IMR-90 (cell line): Measurements from ENCODE around the gene SALL4. TPM values are rescaled to one million over a fixed set of nuclear protein-coding genes. Genes with fewer than 3 reads are reported as not detected.

Source experiments
- ATAC-seq: fragments of 200-7000 bp; cut with Tn5 transposase; 2 replicates; pipeline ENCODE4 v1.9.1; 2020; ENCODE audit warnings: low read depth, mild to moderate bottlenecking, moderate library complexity
- BruUV-seq: library from RNA; stranded (reverse); fragments of 400-500 nt; replicated peaks from 2 replicates; lab custom pipeline; 2021; lab: Mats Ljungman, UMichigan
- CTCF ChIA-PET: fragments of 300-600 bp; formaldehyde crosslinking; extraction: SDS; loops from one replicate; lab custom pipeline; 2021; ENCODE audit warnings: antibody characterized with exemption; lab: Yijun Ruan, JAX
- POLR2A ChIA-PET: fragments of 300-600 bp; sonication (Branson Sonifier 250); formaldehyde crosslinking; loops from one replicate; lab custom pipeline; 2022; ENCODE audit warnings: antibody characterized with exemption; ENCODE audit not compliant: unreplicated experiment; lab: Charles Lee
- DNase-seq: peaks from one replicate; pipeline ENCODE4 v3.0.0; 2013
- H2AFZ ChIP-seq: replicated peaks from 2 replicates; pipeline ENCODE3; 2013; ENCODE audit warnings: low read length, mild to moderate bottlenecking; ENCODE audit not compliant: poor library complexity
- H2AK5ac ChIP-seq: 2 replicates; pipeline ENCODE4 v1.6.1; 2013; ENCODE audit warnings: low read depth, low read length, inconsistent platforms
- H2AK9ac ChIP-seq: replicated peaks from 2 replicates; pipeline ENCODE3; 2013; ENCODE audit warnings: mild to moderate bottlenecking, low read depth, low read length, moderate library complexity; ENCODE audit not compliant: poor library complexity
- H2BK120ac ChIP-seq: 2 replicates; pipeline ENCODE4 v1.6.1; 2013; ENCODE audit warnings: low read depth, low read length, inconsistent platforms
- H2BK15ac ChIP-seq: 3 replicates; pipeline ENCODE4 v1.6.1; 2013; ENCODE audit warnings: low read depth, low read length, inconsistent platforms
- H2BK20ac ChIP-seq: 2 replicates; pipeline ENCODE4 v1.6.1; 2013; ENCODE audit warnings: low read depth, mild to moderate bottlenecking, inconsistent platforms, low read length, moderate library complexity
- H2BK5ac ChIP-seq: 2 replicates; pipeline ENCODE4 v1.6.1; 2013; ENCODE audit warnings: mild to moderate bottlenecking, low read depth, low read length, inconsistent platforms; ENCODE audit not compliant: poor library complexity, severe bottlenecking
- H3K14ac ChIP-seq: replicated peaks from 2 replicates; pipeline ENCODE4 v1.6.1; 2013; ENCODE audit warnings: low read depth, low read length, inconsistent platforms
- H3K18ac ChIP-seq: 2 replicates; pipeline ENCODE4 v1.6.1; 2013; ENCODE audit warnings: low read depth, low read length, control low read depth
- H3K23ac ChIP-seq: 2 replicates; pipeline ENCODE4 v1.6.1; 2013; ENCODE audit warnings: low read depth, low read length, inconsistent platforms
- H3K27ac ChIP-seq: 2 replicates; pipeline ENCODE4 v1.5.1; 2013; ENCODE audit warnings: mild to moderate bottlenecking, control low read depth, low read length; ENCODE audit not compliant: insufficient read depth
- H3K27me3 ChIP-seq: 2 replicates; pipeline ENCODE4 v1.6.1; 2013; ENCODE audit warnings: low read length; ENCODE audit not compliant: control insufficient read depth, insufficient read depth
- H3K36me3 ChIP-seq: 2 replicates; pipeline ENCODE4 v1.6.1; 2013; ENCODE audit warnings: low read length, mixed read lengths; ENCODE audit not compliant: control insufficient read depth, insufficient read depth
- H3K4ac ChIP-seq: 2 replicates; pipeline ENCODE4 v1.6.1; 2013; ENCODE audit warnings: low read depth, low read length, inconsistent platforms
- H3K4me1 ChIP-seq: 2 replicates; pipeline ENCODE4 v1.6.1; 2013; ENCODE audit warnings: low read length, mixed read lengths; ENCODE audit not compliant: control insufficient read depth, insufficient read depth
- H3K4me2 ChIP-seq: 2 replicates; pipeline ENCODE4 v1.6.1; 2013; ENCODE audit warnings: low read depth, mild to moderate bottlenecking, control low read depth, low read length, moderate library complexity
- H3K4me3 ChIP-seq: 2 replicates; pipeline ENCODE4 v1.5.1; 2013; ENCODE audit warnings: low read depth, mild to moderate bottlenecking, control low read depth, low read length, moderate library complexity; ENCODE audit not compliant: insufficient read depth
- H3K56ac ChIP-seq: 2 replicates; pipeline ENCODE4 v1.6.1; 2013; ENCODE audit warnings: low read length, inconsistent platforms; ENCODE audit not compliant: insufficient read depth; ENCODE audit errors: extremely low read depth
- H3K79me1 ChIP-seq, 2 experiments: 2 replicates each; pipeline ENCODE4 v1.6.1; 2013; ENCODE audit warnings: low read length in 2 of 2, inconsistent platforms in 1 of 2, low read depth in 1 of 2
- H3K9ac ChIP-seq: 2 replicates; pipeline ENCODE4 v1.6.1; 2013; ENCODE audit warnings: low read depth, low read length, control low read depth
- H3K9me1 ChIP-seq: 2 replicates; pipeline ENCODE4 v1.6.1; 2013; ENCODE audit warnings: low read length, inconsistent platforms; ENCODE audit not compliant: insufficient read depth
- H3K9me3 ChIP-seq: 2 replicates; pipeline ENCODE4 v1.6.1; 2013; ENCODE audit warnings: low read length; ENCODE audit not compliant: control insufficient read depth, insufficient read depth
- H4K20me1 ChIP-seq: 2 replicates; pipeline ENCODE4 v1.6.1; 2013; ENCODE audit warnings: low read length, inconsistent platforms; ENCODE audit not compliant: insufficient read depth
- H4K5ac ChIP-seq: 2 replicates; pipeline ENCODE4 v1.6.1; 2013; ENCODE audit warnings: mild to moderate bottlenecking, low read depth, low read length, control low read depth
- H4K8ac ChIP-seq, 2 experiments: 2 replicates each; pipeline ENCODE4 v1.6.1; 2013; ENCODE audit warnings: low read depth in 2 of 2, low read length in 2 of 2, control low read depth in 1 of 2, inconsistent platforms in 1 of 2
- H4K91ac ChIP-seq: 2 replicates; pipeline ENCODE4 v1.6.1; 2013; ENCODE audit warnings: low read depth, low read length, inconsistent platforms; ENCODE audit not compliant: insufficient read depth
- CEBPB ChIP-seq: IDR thresholded peaks from 2 replicates; pipeline ENCODE4 v1.6.1; 2012; ENCODE audit warnings: low read depth, low read length, improper control_type of control experiment
- CHD1 ChIP-seq: IDR thresholded peaks from 2 replicates; pipeline ENCODE4 v1.6.1; 2012; ENCODE audit warnings: low read depth, low read length, improper control_type of control experiment
- MAFK ChIP-seq: IDR thresholded peaks from 2 replicates; pipeline ENCODE4 v1.6.1; 2012; ENCODE audit warnings: low read depth, low read length, improper control_type of control experiment
- MXI1 ChIP-seq: IDR thresholded peaks from 2 replicates; pipeline ENCODE4 v1.6.1; 2012; ENCODE audit warnings: low read depth, mild to moderate bottlenecking, low read length, moderate library complexity, borderline replicate concordance
- NFE2L2 ChIP-seq: fragments of 150-350 bp; IDR thresholded peaks from 2 replicates; pipeline ENCODE4 v1.6.1; 2016; ENCODE audit warnings: low read depth, mild to moderate bottlenecking, low read length
- POLR2A ChIP-seq: IDR thresholded peaks from 2 replicates; pipeline ENCODE4 v1.6.1; 2012; ENCODE audit warnings: mild to moderate bottlenecking, low read depth, low read length
- RAD21 ChIP-seq: IDR thresholded peaks from 2 replicates; pipeline ENCODE4 v1.6.1; 2012; ENCODE audit warnings: low read length, improper control_type of control experiment
- RFX5 ChIP-seq: IDR thresholded peaks from 2 replicates; pipeline ENCODE4 v1.8.0; 2012; ENCODE audit warnings: low read depth, mild to moderate bottlenecking, low read length, moderate library complexity
- SMC3 ChIP-seq: fragments of 150-350 bp; IDR thresholded peaks from 2 replicates; pipeline ENCODE4 v1.6.1; 2016; ENCODE audit warnings: low read depth, mild to moderate bottlenecking, antibody characterized with exemption, low read length, moderate library complexity
- USF2 ChIP-seq: fragments of 150-350 bp; IDR thresholded peaks from 2 replicates; pipeline ENCODE4 v1.6.1; 2017; ENCODE audit warnings: mild to moderate bottlenecking, antibody characterized with exemption, low read length, low read depth
- WGBS, 2 experiments: methylation state at CpG; one replicate each; pipeline versions ENCODE4 v1.1.5 to v1.1.7; 2013; ENCODE audit warnings: missing lambda C conversion rate in 2 of 2; ENCODE audit not compliant: insufficient read length in 1 of 2; ENCODE audit errors: extremely low coverage in 2 of 2; 5-methylcytosine and 5-hydroxymethylcytosine counted together
- dilution Hi-C: fragments of 300-500 bp; cut with HindIII; formaldehyde crosslinking; loops from one replicate; pipeline ENCODE4 v1.14.3; 2018; ENCODE audit warnings: low sequenced_read_pairs; ENCODE audit not compliant: unreplicated experiment
- in situ Hi-C: fragments of 300-500 bp; cut with MboI; formaldehyde crosslinking; loops from 3 replicates; pipeline ENCODE4 v1.14.3; 2019; ENCODE audit warnings: low sequenced_read_pairs, inconsistent platforms, mixed read lengths
- intact Hi-C: fragments of 100-400 bp; cut with micrococcal nuclease; formaldehyde crosslinking; loops from 2 replicates; pipeline ENCODE4 v1.10.0; 2022
- polyA plus RNA-seq, 3 experiments: library from polyadenylated mRNA; depleted of rRNA; stranded (reverse); fragments of >200 nt; gene quantifications; 2 replicates each; pipeline ENCODE4 v1.2.3, GENCODE V29; 2012; ENCODE audit warnings: low replicate concordance in 1 of 3
- total RNA-seq: library from RNA; depleted of rRNA; stranded (reverse); fragments of >200 nt; gene quantifications from 2 replicates; pipeline ENCODE4 v1.2.3, GENCODE V29; 2012
- TF ChIP-seq, protein P1 (sequence below): conservative IDR thresholded peaks from 2 replicates; pipeline ENCODE4 v1.5.1; 2012; ENCODE audit warnings: mild to moderate bottlenecking, low read depth, low read length, improper control_type of control experiment

SALL4 gene
- total and polyA plus RNA-seq, 2 of the 4 experiments (the other 2 are of a cell fraction): not detected

GRCh38 chr20:51828762-51829161, 26.4 kb upstream of the SALL4 start:
- H3K27me3 ChIP-seq: peaks cover 7% of the 10 kb centered on the region
- no peak overlapping the region for H2AK9ac ChIP-seq
- no peak overlapping the region for H2BK20ac ChIP-seq
- ChIA-PET POLR2A (no interaction called here), CTCF (no interaction called here)
- no peak overlapping the region for H3K4ac ChIP-seq
- H4K91ac ChIP-seq: no peak overlapping the region
- no peak overlapping the region for H2AFZ ChIP-seq
- H3K36me3 ChIP-seq: no peaks in the 10 kb centered on the region
- no peak overlapping the region for H3K18ac ChIP-seq
- no peaks in the 10 kb centered on the region for H3K9me3 ChIP-seq
- no peak overlapping the region for H4K8ac ChIP-seq
- H2AK5ac ChIP-seq: no peak overlapping the region
- H3K9me1 ChIP-seq: no peaks in the 10 kb centered on the region
- no peak for TF ChIP-seq SMC3
- no peak for TF ChIP-seq USF2
- no peak for TF ChIP-seq CHD1
- no peak for TF ChIP-seq MAFK
- TF ChIP-seq RAD21: no peak
- no peak for TF ChIP-seq POLR2A
- TF ChIP-seq CEBPB: no peak
- no peak for TF ChIP-seq MXI1
- no peak for TF ChIP-seq RFX5
- no peak for TF ChIP-seq NFE2L2
- TF ChIP-seq, protein P1, sequence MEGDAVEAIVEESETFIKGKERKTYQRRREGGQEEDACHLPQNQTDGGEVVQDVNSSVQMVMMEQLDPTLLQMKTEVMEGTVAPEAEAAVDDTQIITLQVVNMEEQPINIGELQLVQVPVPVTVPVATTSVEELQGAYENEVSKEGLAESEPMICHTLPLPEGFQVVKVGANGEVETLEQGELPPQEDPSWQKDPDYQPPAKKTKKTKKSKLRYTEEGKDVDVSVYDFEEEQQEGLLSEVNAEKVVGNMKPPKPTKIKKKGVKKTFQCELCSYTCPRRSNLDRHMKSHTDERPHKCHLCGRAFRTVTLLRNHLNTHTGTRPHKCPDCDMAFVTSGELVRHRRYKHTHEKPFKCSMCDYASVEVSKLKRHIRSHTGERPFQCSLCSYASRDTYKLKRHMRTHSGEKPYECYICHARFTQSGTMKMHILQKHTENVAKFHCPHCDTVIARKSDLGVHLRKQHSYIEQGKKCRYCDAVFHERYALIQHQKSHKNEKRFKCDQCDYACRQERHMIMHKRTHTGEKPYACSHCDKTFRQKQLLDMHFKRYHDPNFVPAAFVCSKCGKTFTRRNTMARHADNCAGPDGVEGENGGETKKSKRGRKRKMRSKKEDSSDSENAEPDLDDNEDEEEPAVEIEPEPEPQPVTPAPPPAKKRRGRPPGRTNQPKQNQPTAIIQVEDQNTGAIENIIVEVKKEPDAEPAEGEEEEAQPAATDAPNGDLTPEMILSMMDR: no peak
- WGBS, 2 experiments: 69% methylated on average over 2 of the region's 7 CpGs; no CpG with 5 or more reads in 1 of the 2 experiments
- H3K4me1 ChIP-seq: no peaks in the 10 kb centered on the region
- no peak overlapping the region for H3K4me2 ChIP-seq
- H4K5ac ChIP-seq: no peak overlapping the region; the same call in 1 of the 2 replicates
- dilution Hi-C loops (no loop called here), in situ Hi-C loops (no loop called here), intact Hi-C loops (no loop called here)
- no peak overlapping the region for H3K27ac ChIP-seq
- no peak for ATAC-seq
- BruUV-seq: no TSS peak
- H3K79me1 ChIP-seq: no peaks in the 10 kb centered on the region
- H4K20me1 ChIP-seq: no peaks in the 10 kb centered on the region
- no peak overlapping the region for H2BK120ac ChIP-seq
- H3K4me3 ChIP-seq: no peak overlapping the region
- no peak overlapping the region for H2BK5ac ChIP-seq
- H3K23ac ChIP-seq: no peak overlapping the region
- H3K9ac ChIP-seq: no peak overlapping the region
- no peak for DNase-seq
- no peak overlapping the region for H2BK15ac ChIP-seq
- H3K14ac ChIP-seq: no peak overlapping the region
- H3K56ac ChIP-seq: no peak overlapping the region
